Neuronal stem cell (in vitro differentiated cells): ENCODE results near the gene CDH3.

Experiments used
- DNase-seq: peaks from one replicate; pipeline ENCODE4 v3.0.0-alpha.2; 2013; ENCODE audit warnings: low spot score
- H2AFZ ChIP-seq: one replicate; pipeline ENCODE4 v1.6.1; 2013; ENCODE audit warnings: mild to moderate bottlenecking, low read length, inconsistent platforms
- H2AK5ac ChIP-seq: 2 replicates; pipeline ENCODE4 v1.6.1; 2013; ENCODE audit warnings: low read depth, mild to moderate bottlenecking, inconsistent platforms, low read length, moderate library complexity, mixed read lengths
- H2BK120ac ChIP-seq: 2 replicates; pipeline ENCODE4 v1.6.1; 2013; ENCODE audit warnings: low read depth, mild to moderate bottlenecking, inconsistent platforms, low read length, moderate library complexity, mixed read lengths
- H2BK12ac ChIP-seq: one replicate; pipeline ENCODE4 v1.6.1; 2013; ENCODE audit warnings: low read length, inconsistent platforms
- H2BK15ac ChIP-seq: 2 replicates; pipeline ENCODE4 v1.6.1; 2013; ENCODE audit warnings: mild to moderate bottlenecking, low read length, inconsistent platforms, mixed read lengths
- H2BK5ac ChIP-seq: one replicate; pipeline ENCODE4 v1.6.1; 2013; ENCODE audit warnings: inconsistent platforms, mild to moderate bottlenecking, low read length, moderate library complexity
- H3K14ac ChIP-seq: one replicate; pipeline ENCODE4 v1.6.1; 2013; ENCODE audit warnings: low read length, inconsistent platforms
- H3K18ac ChIP-seq: 2 replicates; pipeline ENCODE4 v1.6.1; 2013; ENCODE audit warnings: low read length, inconsistent platforms
- H3K23ac ChIP-seq: 2 replicates; pipeline ENCODE4 v1.6.1; 2013; ENCODE audit warnings: low read depth, mild to moderate bottlenecking, mixed read lengths, low read length, inconsistent platforms; ENCODE audit not compliant: poor library complexity
- H3K27ac ChIP-seq: replicated peaks from 3 replicates; pipeline ENCODE4 v1.5.1; 2013; ENCODE audit warnings: low read length, inconsistent platforms
- H3K27me3 ChIP-seq, 3 experiments: 2 replicates each; pipeline ENCODE4 v1.6.1; 2013; ENCODE audit warnings: low read length in 3 of 3, mild to moderate bottlenecking in 2 of 3, inconsistent platforms in 1 of 3, low read depth in 1 of 3, mixed read lengths in 1 of 3, moderate library complexity in 1 of 3; ENCODE audit not compliant: control insufficient read depth in 3 of 3, insufficient read depth in 3 of 3
- H3K36me3 ChIP-seq, 2 donors: replicated peaks in 1 of 2; 2 replicates each; pipeline ENCODE4 v1.6.1; 2013; ENCODE audit warnings: low read length in 2 of 2; ENCODE audit not compliant: control insufficient read depth in 2 of 2, insufficient read depth in 2 of 2
- H3K4ac ChIP-seq: 2 replicates; pipeline ENCODE4 v1.6.1; 2013; ENCODE audit warnings: inconsistent platforms, mild to moderate bottlenecking, low read length, moderate library complexity
- H3K4me1 ChIP-seq, 2 donors: 1 replicate in 1 of 2; 2 replicates in 1 of 2; pipeline ENCODE4 v1.6.1; 2013; ENCODE audit warnings: low read length in 2 of 2, low read depth in 1 of 2; ENCODE audit not compliant: control insufficient read depth in 2 of 2, insufficient read depth in 1 of 2
- H3K4me2 ChIP-seq: one replicate; pipeline ENCODE4 v1.6.1; 2013; ENCODE audit warnings: mild to moderate bottlenecking, low read length, inconsistent platforms; ENCODE audit not compliant: insufficient read depth, poor library complexity, severe bottlenecking
- H3K4me3 ChIP-seq, 2 donors: 2 replicates each; pipeline ENCODE4 v1.5.1; 2013; ENCODE audit warnings: low read length in 2 of 2, mild to moderate bottlenecking in 2 of 2, inconsistent platforms in 1 of 2, moderate library complexity in 1 of 2
- H3K79me1 ChIP-seq: one replicate; pipeline ENCODE4 v1.6.1; 2013; ENCODE audit warnings: low read depth, mild to moderate bottlenecking, inconsistent platforms, low read length, moderate library complexity
- H3K9ac ChIP-seq: one replicate; pipeline ENCODE4 v1.6.1; 2013; ENCODE audit warnings: mild to moderate bottlenecking, low read depth, low read length, inconsistent platforms; ENCODE audit not compliant: poor library complexity
- H3K9me3 ChIP-seq, 2 donors: replicated peaks in 1 of 2; 2 replicates each; pipeline versions ENCODE3 to v1.6.1; 2013; ENCODE audit warnings: low read length in 2 of 2, mild to moderate bottlenecking in 2 of 2, inconsistent platforms in 1 of 2, low read depth in 1 of 2, mixed read lengths in 1 of 2, moderate library complexity in 1 of 2; ENCODE audit not compliant: control insufficient read depth in 2 of 2, insufficient read depth in 1 of 2
- H4K8ac ChIP-seq: one replicate; pipeline ENCODE4 v1.6.1; 2013; ENCODE audit warnings: low read depth, mild to moderate bottlenecking, inconsistent platforms, low read length, moderate library complexity
- H4K91ac ChIP-seq: one replicate; pipeline ENCODE4 v1.6.1; 2013; ENCODE audit warnings: low read length, low read depth, mild to moderate bottlenecking, inconsistent platforms; ENCODE audit not compliant: poor library complexity
- WGBS, 2 donors: extraction: QIAGEN DNeasy Blood & Tissue Kit; methylation state at CpG; one replicate each; pipeline ENCODE4 v1.1.7; 2013; ENCODE audit warnings: missing lambda C conversion rate in 2 of 2, mixed read lengths in 1 of 2; ENCODE audit not compliant: insufficient read length in 2 of 2, insufficient replicate concordance in 1 of 2; ENCODE audit errors: extremely low coverage in 2 of 2; 5-methylcytosine and 5-hydroxymethylcytosine counted together

Gene CDH3

GRCh38 chr16:68626557-68626956, 18.6 kb upstream of the CDH3 start:
- no peak overlapping the region for H3K27ac ChIP-seq

GRCh38 chr16:68627951-68628425, 17.1 kb upstream of the CDH3 start:
- Histone ChIP-seq H3K23ac (no peak overlapping the region), H2BK15ac (no peak overlapping the region), H3K9me3 (no peaks in the 10 kb centered on the region), H4K8ac (no peak overlapping the region), H3K36me3 (no peaks in the 10 kb centered on the region), H4K91ac (no peak overlapping the region), H2AFZ (no peak overlapping the region), H2BK12ac (no peak overlapping the region), H3K4me3 (no peak overlapping the region), H3K9ac (no peak overlapping the region), H3K14ac (no peak overlapping the region), H3K27ac (no peak overlapping the region), H3K4ac (no peak overlapping the region), H3K27me3 (no peaks in the 10 kb centered on the region), H3K79me1 (no peaks in the 10 kb centered on the region), H2BK5ac (no peak overlapping the region), H2AK5ac (no peak overlapping the region), H3K18ac (no peak overlapping the region), H3K4me1 (peaks cover 4 to 9% of the 10 kb centered on the region in 2 donors), H3K4me2 (no peak overlapping the region), H2BK120ac (no peak overlapping the region)
- WGBS, 2 donors = no CpG with 5 or more reads among the region's 5 CpGs
- peak; percentile 75 for DNase-seq

More at GRCh38 chr16:68626557-68626956, 18.6 kb upstream of the CDH3 start:
- Histone ChIP-seq H3K4me2 (no peak overlapping the region), H3K14ac (no peak overlapping the region), H3K4me3 (no peak overlapping the region), H3K23ac (no peak overlapping the region), H3K18ac (no peak overlapping the region), H4K8ac (no peak overlapping the region), H2AK5ac (no peak overlapping the region), H3K27me3 (no peaks in the 10 kb centered on the region), H3K4me1 (peaks cover 4 to 9% of the 10 kb centered on the region in 2 donors), H2BK12ac (no peak overlapping the region), H2BK15ac (no peak overlapping the region), H2BK5ac (no peak overlapping the region), H3K79me1 (no peaks in the 10 kb centered on the region), H4K91ac (no peak overlapping the region), H2BK120ac (no peak overlapping the region), H3K4ac (no peak overlapping the region), H3K9me3 (peaks cover 0 to 2% of the 10 kb centered on the region in 2 donors), H2AFZ (no peak overlapping the region), H3K9ac (no peak overlapping the region), H3K36me3 (no peaks in the 10 kb centered on the region)
- WGBS, 2 donors = no CpG with 5 or more reads among the region's 8 CpGs
- no peak for DNase-seq

GRCh38 chr16:68629351-68629910, 15.7 kb upstream of the CDH3 start:
- no peaks in the 10 kb centered on the region for H3K9me3 ChIP-seq
- peak overlapping the region; percentile 83 for H2AK5ac ChIP-seq
- H2BK120ac ChIP-seq = no peak overlapping the region
- no peak overlapping the region for H3K4me2 ChIP-seq
- H2BK12ac ChIP-seq = peak overlapping the region; percentile 82
- WGBS, 2 donors = no CpG with 5 or more reads among the region's 7 CpGs
- H3K14ac ChIP-seq = no peak overlapping the region
- H4K91ac ChIP-seq = no peak overlapping the region
- peak overlapping the region; percentile 23 for H3K27ac ChIP-seq
- no peak overlapping the region for H2BK5ac ChIP-seq
- H3K4me3 ChIP-seq = no peak overlapping the region
- no peak overlapping the region for H3K4ac ChIP-seq
- peak overlapping the region; percentile 35 for H2AFZ ChIP-seq
- H2BK15ac ChIP-seq = peak overlapping the region; percentile 68
- no peaks in the 10 kb centered on the region for H3K79me1 ChIP-seq
- H3K18ac ChIP-seq = peak overlapping the region; percentile 78
- H3K4me1 ChIP-seq = peaks cover 4 to 9% of the 10 kb centered on the region in 2 donors
- H3K36me3 ChIP-seq = no peaks in the 10 kb centered on the region
- no peak for DNase-seq
- H3K23ac ChIP-seq = no peak overlapping the region
- no peak overlapping the region for H3K9ac ChIP-seq
- no peaks in the 10 kb centered on the region for H3K27me3 ChIP-seq
- H4K8ac ChIP-seq = no peak overlapping the region

- DNase-seq = no peak
- no CpG with 5 or more reads among the region's 12 CpGs for WGBS, 2 donors
Observed at GRCh38 chr16:68636064-68636560, 9.0 kb upstream of the CDH3 start.

More at GRCh38 chr16:68636064-68636560, 9.0 kb upstream of the CDH3 start:
- H3K4ac ChIP-seq = no peak overlapping the region
- H2BK12ac ChIP-seq = no peak overlapping the region
- no peak overlapping the region for H3K23ac ChIP-seq
- H3K14ac ChIP-seq = no peak overlapping the region
- no peaks in the 10 kb centered on the region for H3K36me3 ChIP-seq
- no peaks in the 10 kb centered on the region for H3K27me3 ChIP-seq
- no peak overlapping the region for H2BK5ac ChIP-seq
- no peak overlapping the region for H2AFZ ChIP-seq
- H4K91ac ChIP-seq = no peak overlapping the region
- peaks cover 0 to 5% of the 10 kb centered on the region in 2 donors for H3K4me1 ChIP-seq
- no peaks in the 10 kb centered on the region for H3K9me3 ChIP-seq
- H4K8ac ChIP-seq = no peak overlapping the region
- H3K4me2 ChIP-seq = no peak overlapping the region
- H3K4me3 ChIP-seq = no peak overlapping the region
- H3K18ac ChIP-seq = no peak overlapping the region
- peak overlapping the region; percentile 5 for H2BK15ac ChIP-seq
- H3K79me1 ChIP-seq = no peaks in the 10 kb centered on the region
- peak overlapping the region; percentile 3 for H2AK5ac ChIP-seq
- no peak overlapping the region for H3K27ac ChIP-seq
- no peak overlapping the region for H3K9ac ChIP-seq
- no peak overlapping the region for H2BK120ac ChIP-seq
